OCI-LY7 (cell line): ENCODE data around the gene ZNF683. TPM values are rescaled to one million over a fixed set of nuclear protein-coding genes. Genes with fewer than 3 reads are reported as not detected.

Experiments used
- BruUV-seq: library from RNA; stranded (reverse); fragments of 400-500 nt; replicated peaks from 2 replicates; lab custom pipeline; 2021; lab: Mats Ljungman, UMichigan
- CTCF ChIA-PET: fragments of 300-600 bp; sonication (Branson Sonifier 250); formaldehyde crosslinking; loops from one replicate; lab custom pipeline; 2022; ENCODE audit warnings: antibody characterized with exemption; ENCODE audit not compliant: unreplicated experiment; lab: Charles Lee
- POLR2A ChIA-PET: fragments of 300-600 bp; sonication (Branson Sonifier 250); formaldehyde crosslinking; loops from one replicate; lab custom pipeline; 2022; ENCODE audit warnings: antibody characterized with exemption; lab: Charles Lee
- DNase-seq: peaks from one replicate; pipeline ENCODE4 v3.0.0-alpha.2; 2015; ENCODE audit warnings: low spot score
- H2AFZ ChIP-seq: fragments of 200-600 bp; sonication (generic), shearing (Covaris generic); 2 replicates; pipeline ENCODE4 v1.6.1; 2014; ENCODE audit warnings: mild to moderate bottlenecking, antibody characterized with exemption, low read length, moderate library complexity
- H3K27ac ChIP-seq: fragments of 200-600 bp; sonication (generic); 2 replicates; pipeline ENCODE4 v1.5.1; 2014; ENCODE audit warnings: mixed run types, low read depth, mild to moderate bottlenecking, moderate library complexity, low read length, inconsistent platforms; ENCODE audit not compliant: poor library complexity, severe bottlenecking
- H3K36me3 ChIP-seq: fragments of 200-600 bp; sonication (generic); 2 replicates; pipeline ENCODE4 v1.6.1; 2014; ENCODE audit warnings: mild to moderate bottlenecking, antibody characterized with exemption, low read length, moderate library complexity, mixed read lengths; ENCODE audit not compliant: insufficient read depth
- H3K4me1 ChIP-seq: fragments of 200-600 bp; sonication (generic); 2 replicates; pipeline ENCODE4 v1.5.1; 2014; ENCODE audit warnings: mild to moderate bottlenecking, low read length; ENCODE audit not compliant: insufficient read depth, poor library complexity, severe bottlenecking
- H3K4me2 ChIP-seq: fragments of 200-600 bp; sonication (generic); 2 replicates; pipeline ENCODE4 v1.6.1; 2014; ENCODE audit warnings: mild to moderate bottlenecking, low read length
- H3K4me3 ChIP-seq: fragments of 200-600 bp; sonication (generic); 2 replicates; pipeline ENCODE4 v1.5.1; 2014; ENCODE audit warnings: mild to moderate bottlenecking, low read depth, low read length; ENCODE audit not compliant: poor library complexity, severe bottlenecking
- H3K79me2 ChIP-seq: fragments of 200-600 bp; sonication (generic); 2 replicates; pipeline ENCODE4 v1.6.1; 2016; ENCODE audit warnings: low read depth, mild to moderate bottlenecking, low read length, moderate library complexity, mixed read lengths; ENCODE audit not compliant: insufficient read depth
- H3K9me2 ChIP-seq: fragments of 200-600 bp; sonication (generic); 2 replicates; pipeline ENCODE4 v1.6.1; 2016; ENCODE audit warnings: mild to moderate bottlenecking, low read length, mixed read lengths; ENCODE audit not compliant: insufficient read depth
- H3K9me3 ChIP-seq: fragments of 200-600 bp; sonication (generic); 2 replicates; pipeline ENCODE4 v1.6.1; 2014; ENCODE audit warnings: mild to moderate bottlenecking, mixed run types, low read length, mixed read lengths
- H4K20me1 ChIP-seq: fragments of 200-600 bp; sonication (generic); 2 replicates; pipeline ENCODE4 v1.6.1; 2014; ENCODE audit warnings: mild to moderate bottlenecking, antibody characterized with exemption, low read length, moderate library complexity, mixed read lengths; ENCODE audit not compliant: insufficient read depth
- EZH2phosphoT487 ChIP-seq: fragments of 200-600 bp; sonication (generic); IDR thresholded peaks from 2 replicates; pipeline ENCODE4 v1.6.1; 2018; ENCODE audit warnings: low read depth, borderline replicate concordance, mild to moderate bottlenecking, mixed run types, antibody characterized with exemption, low read length, moderate library complexity, mixed read lengths
- intact Hi-C: fragments of 100-400 bp; cut with micrococcal nuclease; formaldehyde crosslinking; loops from one replicate; pipeline ENCODE4 v1.10.0; 2022; ENCODE audit not compliant: unreplicated experiment
- total RNA-seq, 2 experiments: library from RNA; depleted of rRNA in 1 of 2; stranded (reverse); fragments of >200 nt in 1 of 2; shearing (Covaris generic) in 1 of 2; gene quantifications; 2 replicates each; pipeline ENCODE4 v1.2.3, GENCODE V29; 2014 to 2022
- TF ChIP-seq, protein P1 (sequence below): fragments of 200-600 bp; sonication (generic); conservative IDR thresholded peaks from 2 replicates; pipeline ENCODE4 v1.5.1; 2014; ENCODE audit warnings: mild to moderate bottlenecking, antibody characterized with exemption, low read length, moderate library complexity, mixed read lengths

The ZNF683 gene
- total RNA-seq, 2 experiments from 2014 or later = not detected

DNA sequence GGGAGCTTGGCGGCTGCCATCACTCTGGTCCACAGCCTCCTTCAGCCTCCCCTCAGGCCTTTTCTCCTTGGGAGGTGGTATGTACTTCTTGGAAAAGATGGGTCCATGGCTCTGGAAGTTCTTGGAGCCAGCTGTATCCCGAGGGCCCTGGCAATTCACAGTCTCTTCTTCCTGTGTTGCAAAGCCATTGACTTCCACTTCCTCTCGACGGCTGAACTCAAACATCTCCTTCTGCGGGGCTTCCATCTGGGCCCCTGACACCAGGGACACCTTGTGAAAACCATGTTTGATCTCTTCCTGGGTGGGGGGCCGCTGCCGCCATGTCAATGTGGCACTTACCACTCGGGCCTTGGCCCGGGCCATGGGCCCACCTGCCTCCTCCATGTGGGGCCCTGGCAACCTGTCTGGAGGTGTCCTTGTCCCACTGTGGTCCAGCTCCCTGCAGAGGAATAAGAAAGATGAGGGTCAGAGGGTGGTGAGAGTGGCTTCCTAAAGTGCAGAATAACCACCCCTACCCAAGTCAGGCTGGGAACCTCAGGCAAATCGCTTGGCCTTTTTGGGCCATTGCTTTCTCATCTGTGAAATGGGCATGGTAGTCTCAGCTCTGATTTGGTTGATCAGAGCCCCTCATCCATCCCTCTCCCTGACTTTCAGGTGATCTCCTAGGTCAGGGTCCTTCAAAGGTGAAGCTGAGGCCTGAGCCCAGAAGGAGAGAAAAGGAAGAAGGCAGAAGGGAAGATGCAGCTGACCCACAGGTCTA lies 26.1 kb downstream of the ZNF683 start:
- Histone ChIP-seq H3K36me3 (no peaks in the 10 kb centered on the region), H2AFZ (no peak overlapping the region), H3K9me3 (no peaks in the 10 kb centered on the region), H3K4me3 (no peak overlapping the region), H3K79me2 (no peaks in the 10 kb centered on the region), H3K9me2 (no peaks in the 10 kb centered on the region), H4K20me1 (no peaks in the 10 kb centered on the region), H3K4me1 (no peaks in the 10 kb centered on the region), H3K27ac (no peak overlapping the region), H3K4me2 (no peak overlapping the region)
- DNase-seq = no peak
- ChIA-PET POLR2A (interaction anchor here (0.6 kb wide), 1 partner anchor 153 kb away, joined by 5 read pairs; no protein-coding TSS in a partner anchor), CTCF (no interaction called here)
- no TSS peak for BruUV-seq
- intact Hi-C loops = no loop called here
- TF ChIP-seq EZH2phosphoT487 = no peak
- TF ChIP-seq, protein P1, sequence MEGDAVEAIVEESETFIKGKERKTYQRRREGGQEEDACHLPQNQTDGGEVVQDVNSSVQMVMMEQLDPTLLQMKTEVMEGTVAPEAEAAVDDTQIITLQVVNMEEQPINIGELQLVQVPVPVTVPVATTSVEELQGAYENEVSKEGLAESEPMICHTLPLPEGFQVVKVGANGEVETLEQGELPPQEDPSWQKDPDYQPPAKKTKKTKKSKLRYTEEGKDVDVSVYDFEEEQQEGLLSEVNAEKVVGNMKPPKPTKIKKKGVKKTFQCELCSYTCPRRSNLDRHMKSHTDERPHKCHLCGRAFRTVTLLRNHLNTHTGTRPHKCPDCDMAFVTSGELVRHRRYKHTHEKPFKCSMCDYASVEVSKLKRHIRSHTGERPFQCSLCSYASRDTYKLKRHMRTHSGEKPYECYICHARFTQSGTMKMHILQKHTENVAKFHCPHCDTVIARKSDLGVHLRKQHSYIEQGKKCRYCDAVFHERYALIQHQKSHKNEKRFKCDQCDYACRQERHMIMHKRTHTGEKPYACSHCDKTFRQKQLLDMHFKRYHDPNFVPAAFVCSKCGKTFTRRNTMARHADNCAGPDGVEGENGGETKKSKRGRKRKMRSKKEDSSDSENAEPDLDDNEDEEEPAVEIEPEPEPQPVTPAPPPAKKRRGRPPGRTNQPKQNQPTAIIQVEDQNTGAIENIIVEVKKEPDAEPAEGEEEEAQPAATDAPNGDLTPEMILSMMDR = no peak

DNA sequence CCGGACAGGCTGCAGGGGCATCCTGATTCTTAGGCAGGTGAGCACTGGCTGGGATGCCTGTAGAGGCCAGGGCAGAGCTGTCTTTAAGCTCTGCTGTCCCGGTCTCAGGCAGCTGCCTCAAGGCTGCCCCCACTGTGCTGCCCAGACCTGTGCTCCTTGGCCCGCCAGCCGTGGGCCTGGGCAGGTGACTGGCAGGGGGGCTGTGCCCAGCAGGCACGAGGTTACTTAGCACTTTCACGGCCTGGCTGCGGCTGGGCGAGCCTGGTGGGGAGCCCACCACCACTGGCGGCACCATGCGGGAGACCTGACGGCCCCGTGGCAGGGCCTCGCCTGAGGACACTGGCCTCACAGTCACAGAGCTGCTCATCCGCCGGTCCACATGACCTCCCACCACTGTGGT lies 26.8 kb downstream of the ZNF683 start:
- Histone ChIP-seq H3K9me3 (no peaks in the 10 kb centered on the region), H3K9me2 (no peaks in the 10 kb centered on the region), H2AFZ (no peak overlapping the region), H3K36me3 (no peaks in the 10 kb centered on the region), H3K4me3 (no peak overlapping the region), H3K4me1 (no peaks in the 10 kb centered on the region), H3K79me2 (no peaks in the 10 kb centered on the region), H3K27ac (no peak overlapping the region), H4K20me1 (no peaks in the 10 kb centered on the region), H3K4me2 (no peak overlapping the region)
- POLR2A ChIA-PET = interaction anchor here (0.6 kb wide), 1 partner anchor 153 kb away, joined by 5 read pairs; no protein-coding TSS in a partner anchor
- TF ChIP-seq, protein P1 = no peak
- TF ChIP-seq EZH2phosphoT487 = no peak
- BruUV-seq = no TSS peak
- intact Hi-C loops = no loop called here
- CTCF ChIA-PET = no interaction called here
- no peak for DNase-seq

DNA sequence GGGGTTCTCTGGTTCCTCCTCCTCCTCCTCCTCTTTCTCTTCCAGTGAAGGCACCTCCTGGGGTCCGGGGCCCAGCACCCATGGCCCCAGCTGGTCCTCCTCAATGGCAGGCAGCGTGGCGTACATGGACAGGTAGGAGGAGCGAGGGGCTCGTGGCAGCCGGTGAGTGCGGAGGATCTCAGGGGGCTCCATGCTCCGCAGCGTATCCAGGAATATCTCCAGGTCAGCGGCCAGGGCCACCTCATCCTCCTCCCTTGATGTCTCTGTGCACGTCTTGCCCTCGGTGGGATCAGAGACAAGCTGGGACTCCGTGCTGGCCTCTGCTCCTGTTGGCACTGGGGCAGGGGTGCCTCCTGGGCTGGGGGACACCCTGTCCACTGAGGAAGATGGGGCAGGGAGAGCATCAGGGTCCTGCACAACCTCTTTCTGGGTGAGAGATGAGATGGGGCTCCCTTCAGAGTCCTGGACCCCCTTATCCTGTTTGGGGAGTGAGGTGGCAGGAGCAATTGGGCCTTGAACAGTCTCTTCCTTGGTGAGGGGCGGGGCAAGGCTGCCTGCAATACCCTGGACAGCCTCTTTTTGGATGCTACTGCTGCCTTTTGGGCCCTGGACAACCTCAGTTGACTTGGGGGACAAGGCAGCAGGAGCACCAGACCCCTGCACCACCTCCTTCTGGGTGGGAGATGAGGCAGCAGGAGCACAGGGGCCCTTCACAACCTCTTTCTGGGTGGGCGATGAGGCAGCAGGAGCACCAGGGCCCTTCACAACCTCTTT lies 28.2 kb downstream of the ZNF683 start:
- no peak overlapping the region for H3K27ac ChIP-seq
- intact Hi-C loops = no loop called here

More for the DNA sequence above, 28.2 kb downstream of the ZNF683 start:
- H3K4me2 ChIP-seq = no peak overlapping the region
- H4K20me1 ChIP-seq = no peaks in the 10 kb centered on the region
- BruUV-seq = no TSS peak
- POLR2A ChIA-PET = no interaction called here
- no peak for DNase-seq
- H3K4me1 ChIP-seq = no peaks in the 10 kb centered on the region
- H3K9me3 ChIP-seq = no peaks in the 10 kb centered on the region
- H2AFZ ChIP-seq = no peak overlapping the region
- TF ChIP-seq, protein P1 = no peak
- TF ChIP-seq EZH2phosphoT487 = no peak
- no peaks in the 10 kb centered on the region for H3K79me2 ChIP-seq
- no peaks in the 10 kb centered on the region for H3K9me2 ChIP-seq
- H3K4me3 ChIP-seq = no peak overlapping the region
- CTCF ChIA-PET = no interaction called here
- H3K36me3 ChIP-seq = no peaks in the 10 kb centered on the region
